HL-60/S4 treated with retinoic acid at 250 ng/mL for 4 days and 3 days (cell line): ENCODE results near the gene GLB1L2.
"Not testable (repeated sequence)": the region's sequence is repeated elsewhere in the genome, so short reads cannot be mapped to it uniquely, and the experiment has no call there.

Experiments used
- in situ Hi-C: fragments of 300-500 bp; cut with MboI; formaldehyde crosslinking; loops from 2 replicates; pipeline ENCODE4 v1.7.0; 2022; ENCODE audit warnings: low sequenced_read_pairs

GLB1L2 gene

DNA sequence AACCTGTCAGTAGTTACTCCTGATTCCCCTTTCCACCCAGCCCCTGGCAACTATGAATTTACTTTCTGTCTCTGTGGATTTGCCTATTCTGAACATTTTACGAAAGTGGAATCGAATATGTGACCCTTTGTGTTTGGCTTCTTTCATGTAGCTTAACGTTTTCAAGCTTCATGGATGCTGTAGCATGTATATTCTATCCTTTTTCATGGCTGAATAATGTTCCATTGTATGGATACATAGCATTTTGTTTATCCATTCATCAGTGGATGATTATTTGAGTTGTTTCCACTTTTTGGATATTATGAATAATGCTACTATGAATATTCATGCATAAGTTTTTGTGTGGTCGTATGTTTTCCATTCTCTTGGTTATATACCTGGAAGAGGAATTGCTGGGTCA, 9.2 kb upstream of the GLB1L2 start:
- in situ Hi-C loops = no loop called here

DNA sequence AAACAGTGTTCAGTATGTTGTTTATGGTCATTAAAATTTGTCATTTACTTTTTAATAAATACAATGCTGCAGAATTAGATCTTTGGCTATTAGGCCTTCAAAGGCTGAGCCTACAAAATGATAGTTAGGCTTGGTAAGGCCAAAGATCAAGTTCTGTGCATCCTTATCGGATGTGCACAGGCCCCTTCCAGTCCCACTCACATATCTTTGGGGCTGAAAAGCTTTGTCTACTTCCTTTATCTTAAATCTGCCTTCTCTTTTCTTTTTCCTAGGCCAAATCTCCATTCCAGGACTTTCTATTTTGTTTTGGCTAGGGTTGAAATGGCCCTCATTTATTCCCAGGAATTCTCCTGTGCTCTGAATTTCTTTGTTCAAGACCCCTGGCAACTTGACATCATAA, 3.4 kb upstream of the GLB1L2 start:
- in situ Hi-C loops = no loop called here

DNA sequence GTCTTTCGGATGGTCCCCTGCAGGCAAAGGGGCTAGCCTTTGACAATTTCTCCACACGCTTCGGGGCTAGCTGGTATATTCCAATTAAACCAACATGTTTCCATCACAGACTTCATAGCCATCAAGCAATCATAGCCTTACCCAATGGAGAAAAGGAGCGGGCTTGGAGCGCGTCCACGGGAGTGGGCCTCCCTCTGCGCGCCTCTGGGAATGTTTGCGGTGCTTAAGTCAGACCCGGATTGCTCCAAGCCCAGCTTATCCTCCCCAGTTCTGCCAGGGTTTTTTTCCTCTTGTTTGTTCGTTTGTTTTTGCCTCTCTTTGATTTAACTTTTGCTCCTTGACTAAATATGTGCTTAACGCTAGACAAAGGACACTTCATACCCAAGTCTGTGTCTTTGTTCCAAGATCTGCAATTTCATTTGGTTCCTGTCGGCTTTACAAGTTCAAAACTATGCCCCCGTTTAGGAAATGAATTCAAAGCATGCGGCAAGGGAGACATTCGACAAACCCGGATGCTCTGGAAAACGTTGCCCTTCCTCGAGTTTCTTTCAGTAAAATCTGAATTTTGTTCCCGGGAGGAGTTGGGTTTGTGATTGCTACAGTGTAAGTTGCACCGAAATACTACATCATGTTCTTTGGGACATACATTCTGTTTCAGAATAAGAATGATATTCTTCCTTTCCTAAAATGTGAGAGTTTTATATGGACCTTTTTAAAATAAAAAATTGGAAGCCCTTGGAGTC, 1.0 kb upstream of the GLB1L2 start:
- in situ Hi-C loops = no loop called here

DNA sequence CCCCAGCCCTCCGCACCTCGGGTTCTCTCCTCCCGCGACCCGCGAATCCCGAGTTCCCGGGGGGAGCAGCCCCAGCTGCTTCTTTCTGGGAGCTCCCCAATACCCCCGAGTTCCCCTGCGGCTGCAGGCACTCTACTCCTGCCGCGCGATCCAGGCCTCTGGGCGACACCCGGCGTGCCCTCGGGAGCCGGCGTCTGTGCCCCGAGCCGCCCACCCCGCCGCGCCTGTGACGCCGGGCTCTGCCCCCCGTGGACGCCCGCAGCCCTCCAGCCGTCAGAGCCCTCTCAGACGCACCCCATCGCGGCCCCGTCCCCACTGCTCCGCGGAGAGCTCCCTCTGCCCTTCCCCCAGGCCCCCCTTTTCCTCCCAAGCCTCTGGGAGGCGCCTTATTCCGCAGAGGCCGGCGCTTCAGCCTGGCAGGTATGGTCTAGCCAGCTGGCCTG, 422 bp downstream of the GLB1L2 start:
- in situ Hi-C loops = no loop called here

DNA sequence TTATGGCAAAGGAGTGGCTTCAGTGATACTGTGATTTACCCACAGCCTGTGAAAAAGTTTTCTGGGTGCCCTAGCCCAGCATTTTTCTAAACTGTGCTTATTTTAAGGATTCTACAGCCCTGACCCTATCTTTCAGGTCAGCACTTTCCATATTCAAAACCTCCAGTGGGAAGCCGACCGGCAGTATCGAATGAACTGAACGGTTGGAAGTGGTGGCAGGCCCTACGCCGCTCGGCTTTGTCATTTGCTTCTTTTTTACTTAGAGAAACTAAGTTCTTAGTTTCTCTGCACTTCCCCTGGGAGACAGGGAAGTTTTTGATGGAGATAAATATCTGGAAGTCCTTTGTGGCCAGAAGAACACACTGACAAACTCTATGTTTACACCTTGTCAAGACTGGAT, 994 bp downstream of the GLB1L2 start:
- in situ Hi-C loops = no loop called here

DNA sequence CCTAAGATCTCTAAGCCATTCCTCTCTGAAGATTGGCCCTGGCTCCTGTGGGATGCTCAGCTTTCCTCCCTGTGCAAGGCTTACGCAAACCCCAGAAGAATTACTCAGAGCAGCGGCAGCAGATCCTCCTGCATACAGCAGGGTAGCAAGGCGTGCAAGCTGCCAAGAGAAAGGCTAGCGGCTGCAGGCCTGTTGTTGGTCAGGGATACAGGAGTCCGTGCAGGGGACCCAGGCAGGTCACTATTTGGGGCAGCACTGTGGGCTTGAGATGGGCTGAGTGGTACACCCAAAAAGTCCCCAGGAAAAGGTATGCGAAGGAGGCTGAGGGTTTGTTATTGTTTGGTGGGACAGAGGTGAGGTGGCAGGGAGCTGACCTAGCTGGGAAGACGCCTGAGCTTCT, 1.5 kb downstream of the GLB1L2 start:
- in situ Hi-C loops = no loop called here

DNA sequence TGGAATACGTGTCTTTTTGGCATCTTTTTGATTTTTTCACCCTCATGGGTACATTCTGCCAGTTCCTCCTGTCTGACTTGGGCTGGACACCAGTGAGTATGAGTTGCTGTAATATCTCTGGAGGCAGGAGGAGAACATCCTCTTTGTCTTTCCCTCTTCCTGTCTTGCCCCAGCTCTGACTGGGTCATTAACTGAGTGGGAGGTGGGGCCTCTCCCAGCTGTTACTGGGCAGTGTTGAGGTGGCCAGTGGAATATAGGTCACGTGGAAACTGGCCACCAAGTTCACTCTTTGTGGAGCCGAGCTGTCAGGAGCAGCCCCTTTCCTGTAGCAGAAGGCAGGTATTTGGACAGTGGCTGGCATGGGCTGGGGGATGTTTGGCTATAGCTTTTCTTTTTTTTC, 2.2 kb downstream of the GLB1L2 start:
- in situ Hi-C loops = no loop called here

DNA sequence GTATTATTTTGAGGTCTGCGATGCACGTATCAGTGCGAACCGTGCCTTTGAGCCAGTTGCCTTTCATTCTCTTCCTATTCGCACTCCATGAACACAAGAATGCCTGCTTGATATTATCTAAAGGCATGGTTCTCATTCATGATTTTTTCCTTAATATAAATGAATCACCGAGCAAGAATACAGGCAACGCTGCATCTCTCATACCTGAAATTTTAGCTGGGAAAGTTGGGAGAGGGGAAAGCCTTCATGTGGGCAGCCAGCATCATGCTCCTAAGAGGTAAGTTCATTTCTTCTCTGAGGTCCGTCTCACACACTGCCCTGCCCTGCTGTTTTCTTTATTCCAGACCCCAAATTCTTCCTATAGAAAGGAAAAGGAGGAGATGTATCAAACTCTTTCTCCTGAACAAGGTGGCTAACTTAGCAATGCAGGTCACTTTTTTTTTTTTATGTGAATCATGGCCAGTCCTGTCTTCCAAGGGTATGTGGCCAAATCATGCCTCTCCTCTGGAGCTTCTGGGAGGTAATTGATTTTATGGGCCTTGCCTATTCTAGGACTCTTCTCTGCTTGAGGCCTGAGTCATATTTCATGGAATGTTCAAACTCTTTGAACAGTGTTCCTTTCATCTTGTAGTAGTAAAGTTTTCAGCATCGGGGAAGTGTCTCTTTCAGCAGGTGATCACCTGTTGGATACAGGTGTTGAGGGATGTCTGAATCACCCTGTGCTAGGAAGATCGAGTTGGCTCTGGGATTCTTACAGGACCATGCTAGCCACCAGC, 3.2 kb downstream of the GLB1L2 start:
- in situ Hi-C loops = no loop called here

DNA sequence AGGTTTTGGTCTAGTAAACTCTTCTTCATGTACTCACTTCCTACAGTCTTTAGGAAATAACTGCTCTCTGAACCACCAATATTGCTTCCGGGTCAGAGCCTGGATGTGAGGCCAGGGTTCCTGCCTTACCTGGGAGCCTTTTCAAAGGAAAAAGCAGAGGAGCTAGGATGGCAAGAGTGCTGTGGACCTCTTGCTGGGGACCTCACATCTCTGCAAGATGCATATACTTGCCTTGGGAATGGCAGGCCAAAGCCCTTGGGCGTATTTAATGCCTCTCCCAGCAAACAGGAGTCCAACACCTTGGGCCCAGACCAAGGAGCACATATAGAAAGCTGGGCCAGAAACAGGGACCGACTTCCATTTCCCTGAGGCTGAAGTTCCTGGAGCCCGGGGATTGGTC, 5.3 kb downstream of the GLB1L2 start:
- in situ Hi-C loops = no loop called here

DNA sequence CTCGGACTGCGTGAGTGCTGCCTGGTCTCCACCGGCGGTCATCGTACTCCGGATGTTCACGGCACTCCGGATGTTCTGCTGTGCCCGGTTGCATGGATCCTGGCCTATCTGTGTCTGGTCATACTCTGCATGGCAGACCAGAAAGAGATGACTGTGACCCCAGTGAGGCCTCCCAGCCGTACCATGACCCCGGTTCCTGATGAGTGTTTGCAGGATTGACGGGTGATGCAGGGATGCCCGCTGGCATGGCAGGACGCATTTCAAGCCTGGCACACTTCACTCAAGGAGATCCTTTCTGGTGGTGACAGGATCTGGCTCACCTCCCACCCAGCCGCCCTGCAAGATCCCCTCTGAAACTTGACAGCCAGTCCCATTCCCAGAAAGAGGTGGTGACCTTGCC, 6.3 kb downstream of the GLB1L2 start:
- in situ Hi-C loops = no loop called here

DNA sequence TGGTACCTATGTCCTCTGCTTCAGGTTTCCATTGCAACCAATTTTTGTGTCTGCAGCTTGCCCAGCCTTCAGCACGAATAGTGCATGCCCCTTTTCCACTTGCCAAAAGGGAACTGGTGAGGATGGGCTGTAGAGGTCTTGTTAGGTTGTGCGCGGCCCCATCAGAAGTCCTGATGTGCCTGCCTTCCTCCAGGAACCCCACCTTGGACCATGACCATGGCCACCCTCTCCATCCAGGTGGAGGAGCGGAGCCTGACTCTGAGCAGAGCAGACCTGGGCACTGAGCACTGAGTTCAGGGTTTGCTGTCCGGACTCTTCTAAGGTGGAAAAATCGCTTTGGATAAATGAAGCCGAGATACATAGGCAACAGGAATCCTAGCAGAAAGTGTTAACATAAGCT, 6.9 kb downstream of the GLB1L2 start:
- in situ Hi-C loops = no loop called here

DNA sequence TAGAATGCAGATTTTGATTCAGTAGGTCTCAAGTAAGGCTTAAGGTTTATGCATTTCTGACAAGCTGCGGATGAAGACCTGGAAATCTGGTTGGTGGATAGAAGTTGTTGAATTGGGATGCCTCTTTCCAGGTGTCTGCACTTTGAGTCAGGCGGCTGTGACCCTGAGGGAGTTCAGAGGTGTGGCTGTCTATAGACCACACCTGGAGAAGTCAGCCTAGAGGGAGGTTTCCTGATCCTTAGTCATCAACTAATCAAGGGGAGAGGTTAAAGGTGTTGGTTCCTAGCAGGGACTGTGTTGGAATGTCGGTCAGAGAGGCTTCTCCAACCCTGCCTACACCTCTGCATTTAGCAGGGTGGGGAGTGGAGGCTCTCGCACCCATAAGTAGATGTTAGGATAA, 8.0 kb downstream of the GLB1L2 start:
- in situ Hi-C loops = no loop called here

DNA sequence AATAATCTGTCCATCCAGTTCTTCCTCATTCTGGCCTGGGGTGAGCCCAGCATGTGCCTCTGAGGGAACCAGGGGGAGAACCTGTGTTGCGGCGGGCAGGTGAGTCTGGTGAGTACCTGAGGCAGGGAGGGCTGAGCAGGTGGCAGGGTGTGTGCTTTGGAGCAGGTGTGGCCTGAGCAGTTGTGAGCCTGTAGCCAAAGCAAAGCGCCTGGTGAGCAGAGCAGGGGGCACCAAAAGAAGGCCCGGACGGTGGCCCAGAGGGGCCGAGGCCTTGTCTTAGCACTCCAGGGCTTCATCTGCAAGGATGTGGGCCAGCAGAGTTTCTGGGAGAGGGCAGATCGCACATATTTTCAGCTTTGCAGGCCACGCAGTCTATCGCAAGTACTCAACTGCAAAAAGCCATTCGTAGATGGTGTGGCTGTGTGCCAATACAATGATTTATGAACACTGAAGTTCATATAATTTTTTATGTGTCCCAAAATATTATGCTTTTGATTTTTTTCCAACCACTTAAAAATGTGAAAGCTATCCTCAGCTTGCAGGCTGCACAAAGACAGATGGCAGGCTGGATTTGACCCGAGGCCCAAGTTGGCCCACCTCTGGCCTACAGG, 8.7 kb downstream of the GLB1L2 start:
- in situ Hi-C loops = no loop called here

DNA sequence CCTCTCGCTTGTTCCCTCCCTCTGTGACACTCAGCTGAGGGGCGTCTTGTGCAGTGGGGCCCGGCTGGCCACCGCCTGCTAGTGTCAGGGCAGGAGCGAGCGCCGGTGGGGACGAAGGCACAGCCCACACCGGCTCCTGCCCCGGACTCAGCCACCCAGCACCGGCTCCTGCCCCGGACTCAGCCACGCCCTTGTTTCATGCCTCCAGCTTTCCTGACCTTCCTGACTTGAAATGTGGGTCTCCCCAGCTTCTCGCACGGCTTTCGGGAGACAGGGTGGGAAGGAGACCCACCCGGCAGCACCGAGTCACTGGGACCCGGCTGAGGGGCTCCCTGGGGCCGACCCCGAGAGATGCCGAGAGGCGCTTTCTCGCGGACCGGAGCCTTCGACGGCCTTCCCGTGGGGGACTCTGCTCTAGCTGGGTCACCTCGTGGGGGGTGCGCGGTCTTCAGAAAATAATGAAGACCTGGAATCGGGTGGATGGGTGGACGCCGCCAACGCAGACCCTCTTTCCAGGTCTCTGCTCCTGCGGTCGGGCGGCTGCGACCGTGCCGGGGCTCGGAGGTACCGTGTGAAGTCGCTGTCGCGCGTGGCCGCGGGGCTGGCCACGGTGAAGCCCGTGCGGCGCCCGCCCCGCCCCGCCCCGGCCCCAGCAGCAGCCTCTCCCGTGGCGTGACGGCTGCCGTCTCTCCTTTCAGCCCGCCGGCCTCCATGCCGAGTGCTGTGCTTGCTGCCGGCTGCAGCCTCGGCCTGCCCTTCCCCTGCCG, 10.2 kb downstream of the GLB1L2 start:
- in situ Hi-C loops = no loop called here

DNA sequence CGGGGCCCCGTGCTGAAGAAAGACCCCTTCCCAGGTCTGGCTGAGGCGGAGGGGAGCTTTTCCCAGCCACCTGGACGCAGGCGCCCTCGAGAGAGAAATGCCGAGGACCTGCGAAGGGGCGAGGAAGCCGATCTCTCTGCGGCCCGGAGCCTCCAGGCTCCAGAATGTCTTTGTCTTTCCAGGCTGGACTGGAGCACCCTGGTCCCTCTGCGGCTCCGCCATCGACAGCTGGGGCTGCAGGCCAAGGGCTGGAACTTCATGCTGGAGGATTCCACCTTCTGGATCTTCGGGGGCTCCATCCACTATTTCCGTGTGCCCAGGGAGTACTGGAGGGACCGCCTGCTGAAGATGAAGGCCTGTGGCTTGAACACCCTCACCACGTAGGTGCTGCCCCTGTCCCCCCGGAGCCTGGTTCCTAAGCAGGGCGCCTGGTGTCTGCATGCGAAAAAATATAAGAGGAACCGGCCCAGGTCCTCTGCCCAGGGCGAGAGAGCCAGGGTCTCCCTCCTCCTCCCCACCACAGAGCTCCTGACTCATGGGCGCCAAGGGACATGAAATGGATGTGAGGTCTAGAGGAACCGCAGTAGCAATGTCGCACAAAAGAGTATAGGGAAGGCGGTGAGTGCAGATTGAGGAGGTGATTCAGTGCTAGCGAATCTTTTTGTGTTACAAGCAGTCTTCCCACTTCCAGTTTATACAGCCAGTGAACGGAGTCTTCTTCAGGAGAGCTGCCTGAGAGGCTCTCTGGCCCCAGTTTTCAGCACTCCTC, 11.0 kb downstream of the GLB1L2 start:
- in situ Hi-C loops = no loop called here

DNA sequence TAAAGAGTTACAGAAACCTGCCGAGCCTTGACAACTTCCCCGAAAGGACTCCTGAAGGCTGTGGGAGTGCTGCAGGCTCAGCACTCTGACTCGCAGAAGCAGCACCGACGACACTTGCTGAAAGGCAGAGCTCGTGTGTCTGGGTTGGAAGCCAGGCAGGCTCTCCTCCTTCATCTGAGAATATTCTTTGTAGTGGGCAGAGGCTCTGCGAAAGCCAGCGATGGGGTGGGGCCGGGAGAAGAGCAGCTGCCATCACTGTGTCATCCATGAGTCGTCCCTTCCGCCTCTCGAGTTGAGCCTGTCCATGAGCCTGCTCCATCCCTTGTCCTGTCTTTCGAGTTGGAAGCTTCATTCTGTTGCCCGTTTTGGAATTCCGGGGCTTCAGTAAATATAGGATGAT, 11.9 kb downstream of the GLB1L2 start:
- in situ Hi-C loops = no loop called here

DNA sequence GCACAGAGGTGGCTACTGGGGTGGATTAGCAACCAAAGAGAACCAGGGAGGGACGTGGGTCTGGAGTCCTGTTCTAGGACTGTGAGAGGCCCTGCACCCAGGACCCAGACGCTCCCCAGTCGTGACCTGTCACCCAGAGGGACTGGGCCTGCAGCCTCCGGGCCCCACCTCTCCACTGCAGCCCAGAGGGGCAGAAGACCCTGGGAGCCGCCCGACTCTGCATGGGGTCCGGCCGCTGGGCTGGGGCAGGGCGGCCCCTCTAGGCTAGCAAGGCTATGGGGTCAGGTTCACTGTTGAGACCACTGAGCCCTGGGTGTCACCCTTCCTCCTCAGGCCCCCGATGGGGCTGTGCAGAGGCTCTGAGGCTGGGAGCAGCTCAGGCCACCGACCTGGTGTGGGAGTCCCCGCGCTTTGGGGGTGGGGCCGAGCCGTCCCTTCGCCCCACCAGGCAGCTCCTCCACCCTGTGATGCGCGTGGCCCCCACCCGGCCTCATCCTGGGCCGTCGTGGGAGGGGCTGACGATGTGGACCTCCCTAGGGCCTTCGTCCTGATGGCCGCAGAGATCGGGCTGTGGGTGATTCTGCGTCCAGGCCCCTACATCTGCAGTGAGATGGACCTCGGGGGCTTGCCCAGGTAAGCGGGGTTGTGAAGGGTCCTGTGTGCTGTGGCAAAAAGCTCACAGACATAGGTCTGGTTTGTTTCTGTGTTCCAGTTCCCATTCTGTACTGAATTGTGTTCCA, 12.9 kb downstream of the GLB1L2 start:
- in situ Hi-C loops = not testable (repeated sequence)

DNA sequence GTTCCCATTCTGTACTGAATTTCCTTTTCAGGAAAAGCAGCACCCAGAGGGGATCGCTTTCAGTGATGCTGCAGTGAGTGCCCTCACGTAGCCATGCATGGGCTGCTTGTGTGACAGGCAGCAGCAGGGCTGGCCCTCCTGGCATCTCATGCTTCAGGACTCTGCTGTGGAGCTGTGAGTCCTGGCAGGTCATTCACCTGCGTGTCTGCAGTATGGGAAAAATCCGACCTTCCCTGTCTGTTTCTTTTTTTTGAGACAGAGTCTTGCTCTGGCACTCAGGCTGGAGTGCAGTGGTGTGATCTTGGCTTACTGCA, 13.4 kb downstream of the GLB1L2 start:
- in situ Hi-C loops = no loop called here

DNA sequence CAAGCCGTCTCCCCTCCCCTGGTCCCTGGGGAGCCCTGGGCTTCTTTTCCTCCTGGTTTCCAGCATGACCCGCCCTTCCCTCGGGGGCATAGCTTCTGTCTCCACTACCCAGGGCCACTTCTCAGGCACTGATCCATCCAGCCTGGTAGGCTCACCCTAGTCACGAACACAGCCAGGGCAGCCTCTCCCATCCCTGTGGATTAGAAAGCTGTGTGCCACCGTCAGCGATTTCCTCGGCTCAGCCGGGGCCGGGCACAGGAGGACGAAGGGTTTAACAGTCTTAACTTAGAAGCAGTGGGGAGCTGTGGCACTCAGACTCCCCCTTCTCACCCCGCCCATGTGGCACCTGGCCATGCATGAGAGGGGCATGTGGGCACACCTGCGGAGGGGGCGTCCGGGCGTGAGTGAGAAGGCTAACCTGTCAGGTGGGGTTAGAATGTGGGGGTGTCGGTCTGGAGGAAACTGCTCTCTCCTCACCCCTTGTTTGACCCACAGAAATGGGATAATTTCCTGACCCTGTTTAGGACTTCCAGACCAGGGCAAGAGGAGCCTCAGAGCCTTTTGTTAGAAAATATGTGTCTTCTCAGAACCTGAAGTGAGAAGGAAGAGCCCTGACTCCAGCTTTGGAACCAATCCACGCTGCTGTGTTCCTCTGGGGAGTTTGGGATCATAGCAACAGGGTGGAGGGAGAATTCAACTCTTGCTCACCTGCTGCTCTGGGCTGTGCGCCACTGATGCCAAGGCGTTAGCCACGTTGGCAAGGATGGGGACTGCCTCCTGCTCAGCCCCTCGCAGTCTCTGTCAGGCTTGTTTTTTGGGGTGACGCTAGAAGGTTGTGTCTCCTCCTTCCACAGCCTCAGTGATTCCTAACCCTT, 14.6 kb downstream of the GLB1L2 start:
- in situ Hi-C loops = no loop called here
